C4-2B (cell line): ENCODE data around the gene STT3B.

ENCODE experiments used
- CTCF ChIP-seq: fragments of 450-650 bp; conservative IDR thresholded peaks from 2 replicates; pipeline ENCODE4 v1.5.1; 2017; ENCODE audit warnings: mild to moderate bottlenecking
- ZFX ChIP-seq: fragments of 450-650 bp; IDR thresholded peaks from 2 replicates; pipeline ENCODE4 v1.6.1; 2017

GRCh38 chr3:31546725-31547124 lies 14.0 kb downstream of the STT3B start:
- TF ChIP-seq CTCF (no peak), ZFX (no peak)
